HG03159 (cell line): Measurements from ENCODE around the gene AMER2.

Source experiments
- ATAC-seq: cut with Tn5 transposase; IDR thresholded peaks from one replicate; pipeline ENCODE4 v1.9.1; 2021; ENCODE audit warnings: mild to moderate bottlenecking, moderate library complexity; ENCODE audit not compliant: unreplicated experiment

The AMER2 gene

GRCh38 chr13:25171517-25172302, at the start of gene AMER2:
AMER2 (minus strand) TSS chr13:25172288; CDS start chr13:25171619, 669 bp downstream.
- no peak for ATAC-seq

- ATAC-seq = no peak
These were observed 45.9 kb upstream of the AMER2 start for GRCh38 chr13:25218019-25218418.

DNA sequence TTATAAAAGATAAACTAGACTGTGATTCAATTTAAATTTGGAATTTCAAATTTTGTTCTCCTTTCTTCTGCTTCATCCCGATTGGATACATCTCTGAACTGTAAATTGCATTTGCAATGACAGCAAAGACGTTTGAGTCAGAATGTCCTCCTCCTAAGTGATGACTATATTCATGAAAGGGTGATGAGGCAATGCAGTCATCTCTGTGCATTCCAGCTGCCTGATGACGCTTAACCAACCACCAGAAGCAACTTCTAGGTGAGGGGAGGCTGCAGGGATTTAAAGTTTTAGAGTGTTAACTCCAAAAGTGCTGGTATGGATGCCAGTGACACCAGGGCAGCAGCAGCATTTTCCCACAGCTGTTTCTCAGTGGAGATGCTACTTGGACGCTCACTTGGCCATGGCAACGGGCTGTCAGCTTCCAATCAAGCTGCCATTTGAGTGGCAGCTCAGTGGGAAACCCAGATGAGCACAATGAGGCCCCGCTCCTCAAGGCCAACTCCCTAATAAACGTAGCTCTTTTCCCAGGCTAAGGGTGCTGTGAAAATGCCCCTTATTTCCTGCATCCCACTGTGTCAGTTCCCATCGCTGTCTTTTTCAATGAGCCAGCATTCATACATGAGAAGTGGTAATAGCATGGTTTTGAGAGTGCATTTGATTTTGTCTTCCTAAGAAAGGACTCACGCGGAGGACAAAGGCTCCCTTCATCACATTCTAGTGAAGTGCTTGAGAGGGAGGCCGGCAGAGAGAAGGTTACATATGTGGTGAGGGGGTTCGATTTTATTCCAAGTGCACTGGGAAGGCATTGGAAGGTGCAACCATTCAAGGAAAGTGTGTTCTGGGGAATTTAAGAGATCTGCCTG, 45.2 kb upstream of the AMER2 start:
- ATAC-seq = no peak

GRCh38 chr13:25215253-25215575, 43.1 kb upstream of the AMER2 start:
- ATAC-seq = no peak

GRCh38 chr13:25214491-25215252, 42.6 kb upstream of the AMER2 start:
- ATAC-seq = no peak

- ATAC-seq = no peak
These were observed 41.6 kb upstream of the AMER2 start for GRCh38 chr13:25213715-25214114.

- ATAC-seq = no peak
These were observed 38.9 kb upstream of the AMER2 start for GRCh38 chr13:25210842-25211569.

DNA sequence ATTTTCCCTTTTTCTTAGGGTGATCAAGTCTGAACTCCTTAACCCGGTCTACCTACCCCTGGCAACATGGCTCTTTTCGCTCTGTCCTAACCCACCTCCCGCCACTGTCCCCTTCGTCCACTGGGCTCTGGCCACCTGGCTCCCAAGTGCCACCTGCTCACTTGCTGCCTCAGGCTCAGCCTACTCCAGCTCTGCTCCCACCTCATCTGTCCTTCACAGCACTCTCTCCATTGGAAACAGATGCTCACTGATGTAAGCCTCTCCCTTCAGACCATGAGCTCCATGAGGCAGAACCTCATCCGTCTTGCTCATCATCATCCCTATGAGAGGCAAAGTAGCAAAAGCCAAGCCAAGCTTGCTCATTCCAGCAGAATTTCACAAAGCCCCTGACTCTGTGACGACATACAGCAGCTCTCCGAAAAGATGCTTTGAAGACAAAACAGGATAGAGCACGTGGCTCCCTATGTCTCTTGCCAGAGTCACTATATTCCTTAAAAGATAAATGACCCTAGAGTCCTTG, 35.3 kb upstream of the AMER2 start:
- no peak for ATAC-seq

DNA sequence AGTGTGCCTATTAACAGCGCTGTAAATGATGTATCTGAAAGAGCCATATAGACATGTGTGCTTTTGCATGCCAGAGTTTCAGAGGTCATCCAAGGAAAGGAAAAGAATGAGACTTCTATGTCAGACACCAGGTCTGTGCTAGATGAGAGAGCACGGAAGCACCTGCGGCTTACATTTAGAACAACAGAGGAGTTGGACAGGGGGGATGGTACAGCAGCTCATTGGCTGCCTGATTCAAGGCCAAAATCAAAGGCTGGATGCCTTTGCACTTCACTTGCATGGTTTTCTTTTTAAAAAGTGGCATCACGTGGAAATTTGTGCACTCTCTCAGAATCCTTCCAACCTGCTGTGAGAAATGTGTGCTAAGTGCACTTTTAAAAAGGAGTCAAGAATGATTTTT, 32.8 kb upstream of the AMER2 start:
- no peak for ATAC-seq

DNA sequence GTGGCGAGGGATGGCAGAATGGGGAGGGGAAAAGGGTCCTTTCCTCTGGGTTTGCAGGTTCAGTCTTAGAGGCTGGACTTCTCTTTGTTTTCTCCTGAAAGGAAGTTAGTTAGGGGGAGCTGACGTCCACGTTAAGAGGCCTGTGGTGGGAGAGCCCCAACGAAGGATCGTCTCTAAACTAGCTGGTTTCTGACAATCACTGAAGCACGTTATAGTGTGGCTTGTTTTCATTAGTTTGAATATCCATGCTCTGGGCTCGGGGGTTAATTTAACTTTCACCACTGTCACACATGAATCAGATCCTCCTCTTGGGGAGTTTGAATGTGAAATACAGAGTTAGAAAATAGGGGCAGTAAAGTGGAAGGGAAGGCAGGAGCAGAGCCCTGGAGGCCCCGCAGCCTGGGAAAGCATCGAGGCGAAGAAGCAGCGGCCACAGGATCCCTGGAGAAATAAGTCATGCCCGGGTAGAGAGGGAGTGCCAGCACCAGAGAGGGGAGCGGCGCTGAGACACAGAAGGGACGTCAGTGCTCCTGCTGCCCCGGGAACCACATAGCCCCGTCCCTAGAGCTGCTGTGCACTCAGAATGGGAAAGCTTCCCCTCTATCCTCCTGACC, 31.1 kb upstream of the AMER2 start:
- no peak for ATAC-seq

DNA sequence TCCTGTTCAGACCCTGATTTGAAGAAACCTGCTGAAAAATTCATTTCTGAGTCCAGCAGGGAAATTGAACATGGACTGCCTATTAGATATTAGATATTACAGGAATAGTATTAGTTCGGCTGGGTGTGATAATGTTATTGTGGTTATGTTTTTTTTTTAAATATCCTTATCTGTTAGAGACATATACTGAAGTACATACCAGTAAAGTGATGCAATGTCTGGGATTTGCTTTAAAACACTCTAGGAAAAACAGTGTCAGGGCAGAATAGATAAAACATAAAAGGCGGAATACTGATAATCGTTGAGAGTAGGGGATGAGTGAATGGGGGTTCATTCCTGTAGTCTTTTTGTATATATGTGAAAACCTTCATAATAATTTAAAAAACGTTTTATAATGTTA, 28.7 kb upstream of the AMER2 start:
- ATAC-seq = no peak

- no peak for ATAC-seq
These were observed 26.6 kb upstream of the AMER2 start for GRCh38 chr13:25198647-25199046.

- no peak for ATAC-seq
These were observed 24.9 kb upstream of the AMER2 start for GRCh38 chr13:25196971-25197370.

DNA sequence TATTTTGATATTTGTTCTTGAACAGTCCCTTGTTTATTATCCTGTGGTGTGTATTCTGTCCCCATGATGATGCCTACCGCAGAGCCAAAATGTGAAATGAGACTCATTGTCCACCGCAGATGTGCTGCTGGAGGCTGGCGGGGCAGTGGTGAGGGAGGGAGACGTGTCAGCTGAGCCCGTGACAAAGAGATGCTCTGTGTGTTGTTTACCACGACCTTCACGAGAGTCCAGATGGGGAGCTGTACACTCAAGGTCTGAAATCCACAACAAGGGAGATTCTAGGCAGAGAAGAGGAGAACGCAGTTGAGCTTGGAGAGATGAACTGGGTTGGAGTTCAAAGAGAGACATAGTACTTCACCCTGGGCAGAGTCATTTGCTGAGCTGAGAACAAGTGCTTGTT, 20.8 kb upstream of the AMER2 start:
- ATAC-seq = no peak

DNA sequence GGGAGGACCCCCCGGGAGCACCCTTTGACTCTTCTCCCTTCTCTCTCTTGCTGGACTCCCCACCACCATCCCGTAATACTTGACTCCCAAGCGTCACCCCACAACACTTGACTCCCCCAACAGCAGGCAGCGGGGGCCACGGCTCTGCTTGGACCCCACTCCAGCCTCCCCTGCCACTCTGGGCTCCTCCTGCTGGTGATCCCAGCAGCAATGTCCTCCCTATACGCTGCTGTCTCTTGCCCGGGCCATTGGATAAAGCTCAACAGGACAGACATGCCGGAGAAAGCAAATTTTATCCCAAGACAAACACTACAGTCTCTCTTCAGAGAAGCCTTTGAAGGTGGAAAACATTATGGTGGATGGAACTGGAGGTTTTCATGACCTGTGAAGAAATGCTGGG, 20.4 kb upstream of the AMER2 start:
- no peak for ATAC-seq

GRCh38 chr13:25192052-25192451, 20.0 kb upstream of the AMER2 start:
- ATAC-seq = no peak

DNA sequence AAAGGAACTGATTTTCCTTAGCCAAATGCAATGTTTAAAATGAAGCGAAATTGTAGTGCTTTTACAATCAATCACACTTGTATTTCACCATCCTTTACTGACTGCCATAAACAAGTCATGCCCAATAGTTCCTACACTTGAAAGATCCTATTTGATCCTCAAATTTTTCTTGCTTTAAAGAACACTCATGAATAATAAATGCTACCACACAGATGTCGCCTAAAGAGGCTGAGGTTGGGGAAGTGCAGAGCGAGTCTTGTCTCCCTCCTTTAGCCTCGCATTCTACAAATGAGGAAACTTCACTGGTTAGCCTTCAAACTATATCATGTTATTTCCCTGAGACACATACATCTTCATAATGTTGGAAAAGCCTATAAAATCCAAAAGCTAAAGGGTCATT, 18.7 kb upstream of the AMER2 start:
- no peak for ATAC-seq

- ATAC-seq = no peak
These were observed 18.2 kb upstream of the AMER2 start for GRCh38 chr13:25190256-25190655.

GRCh38 chr13:25187596-25187995, 15.5 kb upstream of the AMER2 start:
- ATAC-seq = no peak

- ATAC-seq = no peak
These were observed 14.1 kb upstream of the AMER2 start for GRCh38 chr13:25186187-25186586.
